Smooth muscle cell (in vitro differentiated cells): Measurements from ENCODE around the gene GALP. TPM values are rescaled to one million over a fixed set of nuclear protein-coding genes. Genes with fewer than 3 reads are reported as not detected.

Source experiments
- DNase-seq: peaks from one replicate; lab custom pipeline; 2025; ENCODE audit not compliant: unreplicated experiment; lab: John Stamatoyannopoulos, UW
- H2AFZ ChIP-seq: fragments of 200-600 bp; sonication (generic); 2 replicates; pipeline ENCODE4 v1.6.0; 2016; ENCODE audit warnings: antibody characterized with exemption, low read depth, mild to moderate bottlenecking
- H3F3A ChIP-seq: fragments of 200-600 bp; sonication (generic); 2 replicates; pipeline ENCODE4 v1.6.0; 2017; ENCODE audit warnings: antibody characterized with exemption, low read depth
- H3K27ac ChIP-seq: fragments of 200-600 bp; sonication (generic); 2 replicates; pipeline ENCODE4 v1.5.1; 2016; ENCODE audit warnings: low read depth, mild to moderate bottlenecking
- H3K27me3 ChIP-seq: fragments of 200-600 bp; sonication (generic); 2 replicates; pipeline ENCODE4 v1.6.1; 2016; ENCODE audit warnings: low read depth, mild to moderate bottlenecking
- H3K36me3 ChIP-seq: fragments of 200-600 bp; sonication (generic); 2 replicates; pipeline ENCODE4 v1.5.1; 2016; ENCODE audit warnings: low read depth
- H3K4me1 ChIP-seq: fragments of 200-600 bp; sonication (generic); 2 replicates; pipeline ENCODE4 v1.5.1; 2016; ENCODE audit warnings: low read depth
- H3K4me2 ChIP-seq: fragments of 200-600 bp; sonication (generic); 2 replicates; pipeline ENCODE4 v1.6.0; 2016; ENCODE audit warnings: mild to moderate bottlenecking
- H3K4me3 ChIP-seq: fragments of 200-600 bp; sonication (generic); 2 replicates; pipeline ENCODE4 v1.5.1; 2016; ENCODE audit warnings: mild to moderate bottlenecking
- H3K79me2 ChIP-seq: fragments of 200-600 bp; sonication (generic); 2 replicates; pipeline ENCODE4 v1.6.0; 2016; ENCODE audit warnings: low read depth, mild to moderate bottlenecking
- H3K9ac ChIP-seq: fragments of 200-600 bp; sonication (generic); 2 replicates; pipeline ENCODE4 v1.6.0; 2016; ENCODE audit warnings: low read depth
- H3K9me3 ChIP-seq: fragments of 200-600 bp; sonication (generic); replicated peaks from 2 replicates; pipeline ENCODE4 v1.5.1; 2016; ENCODE audit warnings: low read depth
- H4K20me1 ChIP-seq: fragments of 200-600 bp; sonication (generic); 2 replicates; pipeline ENCODE4 v1.6.0; 2016; ENCODE audit warnings: low read depth
- WGBS: methylation state at CpG from one replicate; pipeline ENCODE4 v1.1.7; 2016; ENCODE audit warnings: low lambda C conversion rate; 5-methylcytosine and 5-hydroxymethylcytosine counted together
- polyA plus RNA-seq: library from polyadenylated mRNA; unstranded; fragments of >200 nt; fragmentation: Nextera tagmentation; extraction: Ambion mirVana; gene quantifications from 2 replicates; pipeline ENCODE4 v1.2.1, GENCODE V29; 2016
- total RNA-seq: library from RNA; depleted of rRNA; stranded (reverse); fragments of >200 nt; gene quantifications from 2 replicates; pipeline ENCODE4 v1.2.3, GENCODE V29; 2014
- TF ChIP-seq, protein P1 (sequence below): fragments of 200-600 bp; sonication (generic); IDR thresholded peaks from 2 replicates; pipeline ENCODE4 v1.5.1; 2017; ENCODE audit warnings: borderline replicate concordance, mild to moderate bottlenecking, antibody characterized with exemption; ENCODE audit not compliant: insufficient read depth, poor library complexity, severe bottlenecking

GALP gene
- total and polyA plus RNA-seq, 2 experiments from 2014 or later: not detected

GRCh38 chr19:56132316-56132822 is 43.4 kb upstream of the GALP start:
- no peak for DNase-seq
- Histone ChIP-seq H3K4me2 (peak overlapping the region; percentile 77), H3K27ac (peak overlapping the region; percentile 71), H3K36me3 (no peaks in the 10 kb centered on the region), H3K4me1 (peaks cover 8% of the 10 kb centered on the region), H4K20me1 (no peaks in the 10 kb centered on the region), H2AFZ (peak overlapping the region; percentile 86), H3K27me3 (no peaks in the 10 kb centered on the region), H3K4me3 (no peak overlapping the region), H3K9ac (no peak overlapping the region), H3K9me3 (no peaks in the 10 kb centered on the region), H3K79me2 (no peaks in the 10 kb centered on the region), H3F3A (no peaks in the 10 kb centered on the region)
- WGBS: 15% methylated on average over 14 of the region's 14 CpGs
- TF ChIP-seq, protein P1, sequence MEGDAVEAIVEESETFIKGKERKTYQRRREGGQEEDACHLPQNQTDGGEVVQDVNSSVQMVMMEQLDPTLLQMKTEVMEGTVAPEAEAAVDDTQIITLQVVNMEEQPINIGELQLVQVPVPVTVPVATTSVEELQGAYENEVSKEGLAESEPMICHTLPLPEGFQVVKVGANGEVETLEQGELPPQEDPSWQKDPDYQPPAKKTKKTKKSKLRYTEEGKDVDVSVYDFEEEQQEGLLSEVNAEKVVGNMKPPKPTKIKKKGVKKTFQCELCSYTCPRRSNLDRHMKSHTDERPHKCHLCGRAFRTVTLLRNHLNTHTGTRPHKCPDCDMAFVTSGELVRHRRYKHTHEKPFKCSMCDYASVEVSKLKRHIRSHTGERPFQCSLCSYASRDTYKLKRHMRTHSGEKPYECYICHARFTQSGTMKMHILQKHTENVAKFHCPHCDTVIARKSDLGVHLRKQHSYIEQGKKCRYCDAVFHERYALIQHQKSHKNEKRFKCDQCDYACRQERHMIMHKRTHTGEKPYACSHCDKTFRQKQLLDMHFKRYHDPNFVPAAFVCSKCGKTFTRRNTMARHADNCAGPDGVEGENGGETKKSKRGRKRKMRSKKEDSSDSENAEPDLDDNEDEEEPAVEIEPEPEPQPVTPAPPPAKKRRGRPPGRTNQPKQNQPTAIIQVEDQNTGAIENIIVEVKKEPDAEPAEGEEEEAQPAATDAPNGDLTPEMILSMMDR: no peak

- 71% methylated on average over 14 of the region's 14 CpGs for WGBS
- Histone ChIP-seq H3K4me1 (peaks cover 8% of the 10 kb centered on the region), H3K36me3 (no peaks in the 10 kb centered on the region), H3F3A (no peaks in the 10 kb centered on the region), H3K9ac (no peak overlapping the region), H4K20me1 (no peaks in the 10 kb centered on the region), H3K27me3 (no peaks in the 10 kb centered on the region), H3K9me3 (no peaks in the 10 kb centered on the region), H2AFZ (no peak overlapping the region), H3K4me3 (no peak overlapping the region), H3K79me2 (no peaks in the 10 kb centered on the region), H3K4me2 (no peak overlapping the region), H3K27ac (peak overlapping the region; percentile 9)
- DNase-seq: no peak
- TF ChIP-seq, protein P1: no peak
These were observed 41.8 kb upstream of the GALP start for GRCh38 chr19:56133858-56134653.

DNA sequence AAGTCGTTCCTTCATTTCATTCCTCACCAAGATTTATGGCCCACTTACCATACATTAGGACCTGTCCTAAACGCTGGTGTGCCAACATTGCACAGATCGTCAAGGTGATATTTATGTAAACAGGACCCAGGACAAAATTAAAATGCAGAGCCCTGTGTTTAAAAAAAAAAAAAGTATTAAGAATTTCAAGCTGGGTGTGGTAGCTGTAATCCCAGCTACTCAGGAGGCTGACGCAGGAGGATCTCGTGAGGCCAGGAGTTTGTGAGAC is 41.2 kb upstream of the GALP start:
- Histone ChIP-seq H3K9me3 (no peaks in the 10 kb centered on the region), H3K27ac (no peak overlapping the region)
- 80% methylated on average over 5 of the region's 5 CpGs for WGBS

More for the DNA sequence above, 41.2 kb upstream of the GALP start:
- H3K4me3 ChIP-seq: no peak overlapping the region
- no peak for DNase-seq
- H3K4me2 ChIP-seq: no peak overlapping the region
- H3K27me3 ChIP-seq: no peaks in the 10 kb centered on the region
- no peaks in the 10 kb centered on the region for H3K79me2 ChIP-seq
- TF ChIP-seq, protein P1: no peak
- peaks cover 8% of the 10 kb centered on the region for H3K4me1 ChIP-seq
- H3K36me3 ChIP-seq: no peaks in the 10 kb centered on the region
- H3F3A ChIP-seq: no peaks in the 10 kb centered on the region
- no peaks in the 10 kb centered on the region for H4K20me1 ChIP-seq
- no peak overlapping the region for H2AFZ ChIP-seq
- H3K9ac ChIP-seq: no peak overlapping the region
